Measurements from ENCODE around the gene PLCH1. TPM values are rescaled to one million over a fixed set of nuclear protein-coding genes. Genes with fewer than 3 reads are reported as not detected.

Gene PLCH1
- total and polyA plus RNA-seq, 9 of the 15 experiments (the other 6 are each of a cell fraction or from before 2014, with no cell fraction given) = 0.17 to 0.62 (median 0.40) TPM

GRCh38 chr3:155409336-155409735, 335.5 kb downstream of the PLCH1 start:
- H3K4me2 ChIP-seq (ENCODE audit: insufficient read depth, low read length) = no peak overlapping the region
- H3K27me3 ChIP-seq (ENCODE audit: control insufficient read depth in 2 of 2, insufficient read depth in 2 of 2, low read length in 2 of 2) = no peaks in the 10 kb centered on the region
- intact Hi-C loops (cut with micrococcal nuclease) (no loop called here), in situ Hi-C loops (cut with MboI) (no loop called here)
- no peak overlapping the region for H3K4me3 ChIP-seq
- no peaks in the 10 kb centered on the region for H3K36me3 ChIP-seq (ENCODE audit: control insufficient read depth, insufficient read depth, low read length)
- POLR2A ChIA-PET = no interaction called here
- no peak overlapping the region for H2AFZ ChIP-seq (ENCODE audit: low read depth, low read length)
- no TSS peak for BruUV-seq (replicated peaks)
- no peak for ATAC-seq
- peak; percentile 61 for FAIRE-seq
- no peaks in the 10 kb centered on the region for H3K4me1 ChIP-seq (replicated peaks in 1 of 2; ENCODE audit: control insufficient read depth in 2 of 2, insufficient read depth in 2 of 2, low read length in 2 of 2)
- CTCF ChIA-PET (ENCODE audit: low intra/inter-chr PET ratio) = no interaction called here
- H3K9me3 ChIP-seq (replicated peaks; ENCODE audit: control insufficient read depth, insufficient read depth, low read depth, low read length) = no peaks in the 10 kb centered on the region
- H3K9me1 ChIP-seq (ENCODE audit: control insufficient read depth, insufficient read depth, low read length) = no peaks in the 10 kb centered on the region
- H3K27ac ChIP-seq (ENCODE audit: extremely low read depth, low read depth, low read length) = no peak overlapping the region
- no peaks in the 10 kb centered on the region for H4K20me1 ChIP-seq (replicated peaks; ENCODE audit: control insufficient read depth, insufficient read depth, low read length)
- TF ChIP-seq CHD1 (IDR thresholded peaks at IDR 0.05; ENCODE audit: low read length) (no peak), ZNF239 (CRISPR knock-in tag; IDR thresholded peaks at IDR 0.05) (no peak), HMG20B (CRISPR knock-in tag; IDR thresholded peaks at IDR 0.05) (no peak)
- TF ChIP-seq, protein P1, sequence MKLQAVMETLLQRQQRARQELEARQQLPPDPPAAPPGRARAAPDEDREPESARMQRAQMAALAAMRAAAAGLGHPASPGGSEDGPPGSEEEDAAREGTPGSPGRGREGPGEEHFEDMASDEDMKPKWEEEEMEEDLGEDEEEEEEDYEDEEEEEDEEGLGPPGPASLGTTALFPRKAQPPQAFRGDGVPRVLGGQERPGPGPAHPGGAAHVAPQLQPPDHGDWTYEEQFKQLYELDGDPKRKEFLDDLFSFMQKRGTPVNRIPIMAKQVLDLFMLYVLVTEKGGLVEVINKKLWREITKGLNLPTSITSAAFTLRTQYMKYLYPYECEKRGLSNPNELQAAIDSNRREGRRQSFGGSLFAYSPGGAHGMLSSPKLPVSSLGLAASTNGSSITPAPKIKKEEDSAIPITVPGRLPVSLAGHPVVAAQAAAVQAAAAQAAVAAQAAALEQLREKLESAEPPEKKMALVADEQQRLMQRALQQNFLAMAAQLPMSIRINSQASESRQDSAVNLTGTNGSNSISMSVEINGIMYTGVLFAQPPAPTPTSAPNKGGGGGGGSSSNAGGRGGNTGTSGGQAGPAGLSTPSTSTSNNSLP (IDR thresholded peaks at IDR 0.05; ENCODE audit: borderline replicate concordance, low read depth, low read length) = no peak
- H3K9ac ChIP-seq (ENCODE audit: insufficient read depth in 1 of 2, low read depth in 2 of 2, low read length in 2 of 2) = no peak overlapping the region
- no peak for DNase-seq (ENCODE audit: extremely low read depth in 1 of 4, low spot score in 3 of 4)
- H3K79me2 ChIP-seq (ENCODE audit: control insufficient read depth, insufficient read depth, low read length) = no peaks in the 10 kb centered on the region

DNA sequence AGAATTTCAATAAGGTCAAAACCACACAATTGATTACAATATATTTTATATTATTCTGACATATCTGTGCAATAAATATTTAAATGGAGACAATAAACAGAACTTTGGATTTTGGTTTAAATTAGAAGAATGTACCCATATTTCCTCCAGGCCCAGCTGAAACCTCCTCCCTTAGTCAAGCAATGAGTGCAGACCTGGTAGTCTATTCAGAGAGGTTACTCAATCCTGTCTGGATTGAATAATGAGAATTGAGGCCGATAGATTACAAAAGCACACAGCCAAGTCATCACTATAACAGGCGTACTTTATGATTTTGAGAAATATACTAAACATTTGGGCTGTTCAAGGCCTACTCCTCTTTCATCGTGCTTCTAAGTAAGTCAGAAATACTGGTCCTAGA, 336.9 kb downstream of the PLCH1 start:
- no peak for ATAC-seq
- no peak overlapping the region for H2AFZ ChIP-seq (ENCODE audit: low read depth, low read length)
- H3K27ac ChIP-seq (ENCODE audit: extremely low read depth, low read depth, low read length) = no peak overlapping the region
- H3K9me1 ChIP-seq (ENCODE audit: control insufficient read depth, insufficient read depth, low read length) = no peaks in the 10 kb centered on the region
- no peaks in the 10 kb centered on the region for H3K36me3 ChIP-seq (ENCODE audit: control insufficient read depth, insufficient read depth, low read length)
- POLR2A ChIA-PET = no interaction called here
- H3K27me3 ChIP-seq (ENCODE audit: control insufficient read depth in 2 of 2, insufficient read depth in 2 of 2, low read length in 2 of 2) = no peaks in the 10 kb centered on the region
- CTCF ChIA-PET (ENCODE audit: low intra/inter-chr PET ratio) = no interaction called here
- no peaks in the 10 kb centered on the region for H3K4me1 ChIP-seq (replicated peaks in 1 of 2; ENCODE audit: control insufficient read depth in 2 of 2, insufficient read depth in 2 of 2, low read length in 2 of 2)
- H3K4me3 ChIP-seq = no peak overlapping the region
- BruUV-seq (replicated peaks) = no TSS peak
- no peaks in the 10 kb centered on the region for H3K9me3 ChIP-seq (replicated peaks; ENCODE audit: control insufficient read depth, insufficient read depth, low read depth, low read length)
- H4K20me1 ChIP-seq (replicated peaks; ENCODE audit: control insufficient read depth, insufficient read depth, low read length) = no peaks in the 10 kb centered on the region
- DNase-seq (ENCODE audit: extremely low read depth in 1 of 4, low spot score in 3 of 4) = no peak
- FAIRE-seq = no peak
- intact Hi-C loops (cut with micrococcal nuclease) = no loop called here
- WGBS (ENCODE audit: insufficient coverage, low coverage, missing lambda C conversion rate) = 8% methylated on average over 3 of the region's 3 CpGs
- H3K4me2 ChIP-seq (ENCODE audit: insufficient read depth, low read length) = no peak overlapping the region
- in situ Hi-C loops (cut with MboI) = no loop called here
- no peak overlapping the region for H3K9ac ChIP-seq (ENCODE audit: insufficient read depth in 1 of 2, low read depth in 2 of 2, low read length in 2 of 2)
- no peaks in the 10 kb centered on the region for H3K79me2 ChIP-seq (ENCODE audit: control insufficient read depth, insufficient read depth, low read length)
- no peak for TF ChIP-seq DEAF1 (CRISPR knock-in tag; IDR thresholded peaks at IDR 0.05)
- TF ChIP-seq HDGF (IDR thresholded peaks at IDR 0.05) = no peak
- no peak for TF ChIP-seq CREM (IDR thresholded peaks at IDR 0.05; ENCODE audit: low read depth)
- TF ChIP-seq, protein P2, sequence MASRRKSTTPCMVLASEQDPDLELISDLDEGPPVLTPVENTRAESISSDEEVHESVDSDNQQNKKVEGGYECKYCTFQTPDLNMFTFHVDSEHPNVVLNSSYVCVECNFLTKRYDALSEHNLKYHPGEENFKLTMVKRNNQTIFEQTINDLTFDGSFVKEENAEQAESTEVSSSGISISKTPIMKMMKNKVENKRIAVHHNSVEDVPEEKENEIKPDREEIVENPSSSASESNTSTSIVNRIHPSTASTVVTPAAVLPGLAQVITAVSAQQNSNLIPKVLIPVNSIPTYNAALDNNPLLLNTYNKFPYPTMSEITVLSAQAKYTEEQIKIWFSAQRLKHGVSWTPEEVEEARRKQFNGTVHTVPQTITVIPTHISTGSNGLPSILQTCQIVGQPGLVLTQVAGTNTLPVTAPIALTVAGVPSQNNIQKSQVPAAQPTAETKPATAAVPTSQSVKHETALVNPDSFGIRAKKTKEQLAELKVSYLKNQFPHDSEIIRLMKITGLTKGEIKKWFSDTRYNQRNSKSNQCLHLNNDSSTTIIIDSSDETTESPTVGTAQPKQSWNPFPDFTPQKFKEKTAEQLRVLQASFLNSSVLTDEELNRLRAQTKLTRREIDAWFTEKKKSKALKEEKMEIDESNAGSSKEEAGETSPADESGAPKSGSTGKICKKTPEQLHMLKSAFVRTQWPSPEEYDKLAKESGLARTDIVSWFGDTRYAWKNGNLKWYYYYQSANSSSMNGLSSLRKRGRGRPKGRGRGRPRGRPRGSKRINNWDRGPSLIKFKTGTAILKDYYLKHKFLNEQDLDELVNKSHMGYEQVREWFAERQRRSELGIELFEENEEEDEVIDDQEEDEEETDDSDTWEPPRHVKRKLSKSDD (conservative IDR thresholded peaks at IDR 0.05; ENCODE audit: low read length) = no peak
- no peak for TF ChIP-seq MTF1 (CRISPR knock-in tag; IDR thresholded peaks at IDR 0.05; ENCODE audit: borderline replicate concordance)
- no peak for TF ChIP-seq NFE2 (IDR thresholded peaks at IDR 0.05; ENCODE audit: low read depth)
- TF ChIP-seq ZNF780A (CRISPR knock-in tag; IDR thresholded peaks at IDR 0.05) = no peak
- TF ChIP-seq, protein P3, sequence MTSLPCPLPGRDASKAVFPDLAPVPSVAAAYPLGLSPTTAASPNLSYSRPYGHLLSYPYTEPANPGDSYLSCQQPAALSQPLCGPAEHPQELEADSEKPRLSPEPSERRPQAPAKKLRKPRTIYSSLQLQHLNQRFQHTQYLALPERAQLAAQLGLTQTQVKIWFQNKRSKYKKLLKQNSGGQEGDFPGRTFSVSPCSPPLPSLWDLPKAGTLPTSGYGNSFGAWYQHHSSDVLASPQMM (CRISPR knock-in tag; IDR thresholded peaks at IDR 0.05) = no peak

Data from K562 (cell line).